Activated naive CD4-positive, alpha-beta T cell treated with anti-CD3 and anti-CD28 coated beads, Interleukin-2, amount 10 ng/mL, durations not matched to agents 7 days and 5 days (primary cell): ENCODE measurements around the gene PMS1.

Experiments
- CTCF ChIA-PET: fragments of 350-600 bp; sonication (Branson Sonifier 250); formaldehyde crosslinking; loops from one replicate; lab custom pipeline; 2021; ENCODE audit warnings: antibody characterized with exemption; lab: Charles Lee
- DNase-seq: peaks from one replicate; pipeline ENCODE4 v3.0.0-alpha.2; 2020
- H3K27ac Mint-ChIP-seq: one replicate; pipeline ENCODE4 v1.8.0; 2021; ENCODE audit warnings: mild to moderate bottlenecking, moderate library complexity, mixed read lengths
- H3K27me3 Mint-ChIP-seq: one replicate; pipeline ENCODE4 v1.8.0; 2021; ENCODE audit warnings: mild to moderate bottlenecking, mixed read lengths
- H3K36me3 Mint-ChIP-seq: one replicate; pipeline ENCODE4 v1.8.0; 2021; ENCODE audit warnings: mixed read lengths
- H3K4me1 Mint-ChIP-seq: one replicate; pipeline ENCODE4 v1.8.0; 2021; ENCODE audit warnings: mixed read lengths
- H3K4me3 Mint-ChIP-seq: one replicate; pipeline ENCODE4 v1.8.0; 2021; ENCODE audit warnings: mild to moderate bottlenecking, moderate library complexity, mixed read lengths
- H3K9me3 Mint-ChIP-seq: one replicate; pipeline ENCODE4 v1.8.0; 2021; ENCODE audit warnings: mixed read lengths

PMS1 gene

DNA sequence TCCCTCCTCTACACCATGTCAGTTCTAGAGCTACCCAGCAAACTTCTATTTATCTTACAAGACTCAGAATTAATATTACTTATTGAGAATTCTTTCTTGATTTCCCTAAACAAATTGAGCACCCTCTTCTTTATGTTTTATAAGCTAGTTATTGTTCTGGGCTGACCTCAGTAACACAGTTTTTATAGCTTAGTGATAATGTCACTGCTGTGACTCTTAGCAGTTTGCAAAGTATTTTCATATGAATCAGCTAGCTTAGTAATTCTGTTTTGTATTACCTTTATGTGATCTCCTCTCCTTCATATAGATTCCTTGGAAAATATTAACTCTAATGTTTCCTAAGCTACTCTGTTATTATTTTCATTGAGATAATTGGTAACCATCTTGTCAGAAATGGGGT is 114.9 kb downstream of the PMS1 start:
- CTCF ChIA-PET: interaction anchor here (1.0 kb wide), 1 partner anchor 148 kb away, joined by 3 read pairs; no protein-coding TSS in a partner anchor
- no peak for DNase-seq
- Mint-ChIP-seq H3K27ac (no peak overlapping the region), H3K27me3 (peaks cover 11% of the 10 kb centered on the region), H3K9me3 (no peaks in the 10 kb centered on the region), H3K4me1 (no peaks in the 10 kb centered on the region), H3K36me3 (no peaks in the 10 kb centered on the region), H3K4me3 (no peak overlapping the region)

DNA sequence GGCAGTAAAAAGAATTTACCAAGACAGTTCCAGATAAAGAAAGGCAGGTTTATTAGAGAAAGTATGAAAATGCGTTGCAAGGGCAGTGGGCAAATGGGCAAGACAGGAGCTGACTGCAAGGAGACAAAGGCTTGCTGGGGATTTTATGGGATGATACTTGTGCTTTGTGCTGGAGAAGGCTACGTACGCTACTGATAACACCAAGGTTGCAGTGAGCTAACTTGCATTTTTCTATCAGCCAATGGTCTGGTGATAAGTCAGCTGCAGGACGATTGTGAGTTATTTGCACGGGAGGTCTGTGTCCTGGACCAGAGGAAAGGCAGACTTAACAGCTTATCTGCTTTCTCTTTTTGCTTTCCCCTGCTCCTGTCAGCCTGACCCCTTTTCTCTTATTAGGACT is 116.5 kb downstream of the PMS1 start:
- Mint-ChIP-seq H3K27ac (no peak overlapping the region), H3K36me3 (no peaks in the 10 kb centered on the region), H3K27me3 (peaks cover 11% of the 10 kb centered on the region), H3K4me1 (no peaks in the 10 kb centered on the region), H3K4me3 (no peak overlapping the region), H3K9me3 (no peaks in the 10 kb centered on the region)
- CTCF ChIA-PET: no interaction called here
- DNase-seq: no peak

DNA sequence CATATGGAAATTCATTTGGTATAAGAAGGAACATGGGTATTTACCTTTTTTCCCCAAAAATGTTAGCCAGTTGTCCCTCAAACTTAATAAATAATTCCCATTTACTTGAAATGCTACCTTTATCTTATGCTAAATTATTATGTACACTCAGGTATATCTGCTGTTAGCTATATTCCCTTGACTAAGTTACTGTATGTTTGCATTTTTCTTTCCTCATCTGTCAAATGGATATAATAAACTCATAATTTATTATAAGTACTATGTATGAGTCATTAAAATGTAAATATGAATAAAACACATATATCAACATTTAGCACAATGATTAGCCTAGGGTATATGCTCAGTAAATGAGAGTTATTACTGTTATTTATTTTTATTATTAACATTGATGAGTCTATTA is 117.4 kb downstream of the PMS1 start:
- no peak for DNase-seq
- Mint-ChIP-seq H3K9me3 (no peaks in the 10 kb centered on the region), H3K4me3 (no peak overlapping the region), H3K27ac (no peak overlapping the region), H3K4me1 (no peaks in the 10 kb centered on the region), H3K36me3 (no peaks in the 10 kb centered on the region), H3K27me3 (peaks cover 11% of the 10 kb centered on the region)
- CTCF ChIA-PET: no interaction called here

DNA sequence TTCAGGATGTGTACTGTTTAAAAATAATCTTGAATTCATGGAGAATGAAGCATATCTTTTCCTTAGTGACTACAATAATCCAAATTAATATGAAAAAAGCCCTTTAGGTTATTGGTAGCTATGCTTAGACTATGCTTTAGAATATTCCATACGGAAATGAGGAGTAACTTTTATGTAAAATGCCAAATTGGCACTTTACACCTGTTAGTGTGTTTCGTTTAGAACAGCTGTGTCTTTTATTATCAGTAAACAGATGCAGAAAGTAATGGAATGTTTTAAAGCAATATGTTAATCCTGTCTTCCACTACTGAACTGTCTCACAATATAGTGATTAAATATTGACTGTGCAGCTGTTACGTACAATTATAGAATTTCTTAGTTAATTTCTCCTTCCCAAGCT is 129.6 kb downstream of the PMS1 start:
- H3K9me3 Mint-ChIP-seq: no peaks in the 10 kb centered on the region
- no peaks in the 10 kb centered on the region for H3K36me3 Mint-ChIP-seq
- CTCF ChIA-PET: no interaction called here
- H3K4me3 Mint-ChIP-seq: no peak overlapping the region
- no peak for DNase-seq
- H3K4me1 Mint-ChIP-seq: no peaks in the 10 kb centered on the region
- no peak overlapping the region for H3K27ac Mint-ChIP-seq
- peaks cover 7% of the 10 kb centered on the region for H3K27me3 Mint-ChIP-seq

- Mint-ChIP-seq H3K27me3 (peaks cover 7% of the 10 kb centered on the region), H3K9me3 (no peaks in the 10 kb centered on the region), H3K4me3 (no peak overlapping the region), H3K4me1 (no peaks in the 10 kb centered on the region), H3K27ac (no peak overlapping the region), H3K36me3 (no peaks in the 10 kb centered on the region)
- no peak for DNase-seq
- CTCF ChIA-PET: no interaction called here
Observed at GRCh38 chr2:189916651-189917050, 132.4 kb downstream of the PMS1 start.
